HS-5 (cell line): ENCODE data around the gene DMBX1.

Experiments
- DNase-seq: peaks from one replicate; pipeline ENCODE4 v3.0.0-alpha.2; 2012; ENCODE audit warnings: low read depth

The DMBX1 gene

GRCh38 chr1:46489638-46490405, at the start of gene DMBX1:
DMBX1 (plus strand) TSS chr1:46489836; CDS start chr1:46507011, 17,175 bp downstream.
- no peak for DNase-seq

GRCh38 chr1:46440478-46440877, 49.2 kb upstream of the DMBX1 start:
- no peak for DNase-seq

GRCh38 chr1:46442317-46443161, 47.1 kb upstream of the DMBX1 start:
- peak; percentile 23 for DNase-seq

GRCh38 chr1:46444466-46444865, 45.2 kb upstream of the DMBX1 start:
- DNase-seq: no peak

- DNase-seq: no peak
Observed at GRCh38 chr1:46445773-46446256, 43.8 kb upstream of the DMBX1 start.

GRCh38 chr1:46446646-46447498, 42.8 kb upstream of the DMBX1 start:
- DNase-seq: peak; percentile 22

- DNase-seq: no peak
Observed at GRCh38 chr1:46447499-46448108, 42.0 kb upstream of the DMBX1 start.

GRCh38 chr1:46448109-46448911, 41.3 kb upstream of the DMBX1 start:
- DNase-seq: no peak

- DNase-seq: no peak
Observed at GRCh38 chr1:46449223-46450159, 40.1 kb upstream of the DMBX1 start.

GRCh38 chr1:46450160-46450517, 39.5 kb upstream of the DMBX1 start:
- no peak for DNase-seq

- no peak for DNase-seq
Observed at GRCh38 chr1:46451948-46452930, 37.4 kb upstream of the DMBX1 start.

- no peak for DNase-seq
Observed at GRCh38 chr1:46452931-46453325, 36.7 kb upstream of the DMBX1 start.

- no peak for DNase-seq
Observed at GRCh38 chr1:46453449-46453848, 36.2 kb upstream of the DMBX1 start.

GRCh38 chr1:46455951-46456350, 33.7 kb upstream of the DMBX1 start:
- no peak for DNase-seq

GRCh38 chr1:46456411-46456963, 33.1 kb upstream of the DMBX1 start:
- no peak for DNase-seq

- no peak for DNase-seq
Observed at GRCh38 chr1:46457178-46457577, 32.5 kb upstream of the DMBX1 start.

GRCh38 chr1:46458190-46458589, 31.4 kb upstream of the DMBX1 start:
- no peak for DNase-seq

- DNase-seq: no peak
Observed at GRCh38 chr1:46458846-46459245, 30.8 kb upstream of the DMBX1 start.
